ENCODE results near the gene GRPEL2. TPM values are rescaled to one million over a fixed set of nuclear protein-coding genes. Genes with fewer than 3 reads are reported as not detected.

Gene GRPEL2
- total RNA-seq (2022; extraction: Qiagen RNA extraction), result 6.6 to 10.8 TPM (median 7.3 TPM) in 5 replicates

GRCh38 chr5:149345147-149345891 is at the start of gene GRPEL2:
Gene GRPEL2, plus strand, starts transcription at chr5:149345499. Its CDS starts 41 bp downstream, at chr5:149345540.

GRCh38 chr5:149357370-149358293 is 12.3 kb downstream of the GRPEL2 start, which contains the start of gene PCYOX1L:
Gene PCYOX1L, plus strand, starts transcription at chr5:149358046. Its CDS starts 23 bp downstream, at chr5:149358069.

GRCh38 chr5:149379177-149379761 is 34.0 kb downstream of the GRPEL2 start, which contains the start of gene IL17B:
Gene IL17B, minus strand, starts transcription at chr5:149379292. Its CDS starts 67 bp downstream, at chr5:149379225.

Other genes starting within 250 kb of the GRPEL2 start
- 23.6 to 26.4 TPM (median 24.9 TPM) in 5 replicates for gene ABLIM3, start 204.0 kb upstream of the GRPEL2 start, total RNA-seq (2022; extraction: Qiagen RNA extraction)
- 12.3 to 15.7 TPM (median 15.4 TPM) in 5 replicates for gene AFAP1L1, start 73.6 kb upstream of the GRPEL2 start, total RNA-seq (2022; extraction: Qiagen RNA extraction)
- gene PCYOX1L, start 12.5 kb downstream of the GRPEL2 start, total RNA-seq (2022; extraction: Qiagen RNA extraction), result 2.2 to 3.0 TPM (median 2.9 TPM) in 5 replicates
- 0.09 to 0.17 TPM in 2 of 5 replicates, not detected in the others for gene IL17B, start 33.8 kb downstream of the GRPEL2 start, total RNA-seq (2022; extraction: Qiagen RNA extraction)
- gene CSNK1A1, start 205.9 kb downstream of the GRPEL2 start, total RNA-seq (2022; extraction: Qiagen RNA extraction), result 128 to 152 TPM (median 146 TPM) in 5 replicates
- 2.4 to 2.8 TPM (median 2.6 TPM) in 5 replicates for gene ARHGEF37, start 236.0 kb downstream of the GRPEL2 start, total RNA-seq (2022; extraction: Qiagen RNA extraction)

Data from A549 treated with AZD2906 at 1 μM for 4 hours (cell line).